ENCODE data around the gene PHLDB2.
A peak's percentile ranks its signal among the peaks of the same experiment; 100 is the strongest.

The PHLDB2 gene

GRCh38 chr3:111951032-111951431 lies 92.0 kb downstream of the PHLDB2 start:
- WGBS = no CpG with 5 or more reads among the region's 2 CpGs
- H3K4me3 ChIP-seq (ENCODE audit: insufficient read depth in 1 of 2, low read depth in 1 of 2, low read length in 2 of 2) = no peak overlapping the region
- peaks cover 21 to 83% of the 10 kb centered on the region in 2 experiments for H3K36me3 ChIP-seq (ENCODE audit: control insufficient read depth in 1 of 2, insufficient read depth in 2 of 2, low read depth in 1 of 2, low read length in 2 of 2)
- no peak overlapping the region for H2BK12ac ChIP-seq (ENCODE audit: low read length in 2 of 2)
- H3K23ac ChIP-seq (ENCODE audit: low read length in 2 of 2) = no peak overlapping the region
- no peak overlapping the region for H3K18ac ChIP-seq (ENCODE audit: low read depth in 1 of 2, low read length in 2 of 2)
- no peak overlapping the region for H3K14ac ChIP-seq (ENCODE audit: low read length in 2 of 2)
- no peak overlapping the region for H3K27ac ChIP-seq (ENCODE audit: low read length, poor library complexity, severe bottlenecking)
- H2BK5ac ChIP-seq (ENCODE audit: low read depth, low read length, poor library complexity, severe bottlenecking) = no peak overlapping the region
- no peaks in the 10 kb centered on the region for H3K27me3 ChIP-seq (ENCODE audit: control insufficient read depth in 1 of 2, insufficient read depth in 1 of 2, low read length in 2 of 2)
- no peak overlapping the region for H2AK5ac ChIP-seq (ENCODE audit: low read length, severe bottlenecking)
- no peak overlapping the region for H2AFZ ChIP-seq (ENCODE audit: low read depth, low read length)
- H2BK120ac ChIP-seq (ENCODE audit: low read depth, low read length) = no peak overlapping the region
- H3K79me1 ChIP-seq (replicated peaks; ENCODE audit: low read length, poor library complexity, severe bottlenecking) = peaks cover 10% of the 10 kb centered on the region
- H3K4me2 ChIP-seq (ENCODE audit: low read length, poor library complexity, severe bottlenecking) = no peak overlapping the region
- no peak overlapping the region for H2BK15ac ChIP-seq (ENCODE audit: low read depth, poor library complexity, severe bottlenecking)
- no peak overlapping the region for H4K8ac ChIP-seq (ENCODE audit: low read length)
- no peak overlapping the region for H3K9ac ChIP-seq (ENCODE audit: low read length)
- H3K4ac ChIP-seq (ENCODE audit: low read depth in 1 of 2, low read length in 2 of 2) = no peak overlapping the region
- no peaks in the 10 kb centered on the region for H3K9me3 ChIP-seq (ENCODE audit: control insufficient read depth, low read length)
- no peak overlapping the region for H4K91ac ChIP-seq (ENCODE audit: low read length)
- H3K4me1 ChIP-seq (ENCODE audit: control insufficient read depth, insufficient read depth, low read depth, low read length) = no peaks in the 10 kb centered on the region
- DNase-seq = no peak

- peaks cover 8% of the 10 kb centered on the region for H3K79me1 ChIP-seq (replicated peaks; ENCODE audit: low read length, poor library complexity, severe bottlenecking)
- no peak overlapping the region for H3K23ac ChIP-seq (ENCODE audit: low read length in 2 of 2)
- peaks cover 21 to 79% of the 10 kb centered on the region in 2 experiments for H3K36me3 ChIP-seq (ENCODE audit: control insufficient read depth in 1 of 2, insufficient read depth in 2 of 2, low read depth in 1 of 2, low read length in 2 of 2)
- no peak overlapping the region for H3K14ac ChIP-seq (ENCODE audit: low read length in 2 of 2)
- H2BK120ac ChIP-seq (ENCODE audit: low read depth, low read length) = no peak overlapping the region
- DNase-seq = no peak
- no peak overlapping the region for H2AFZ ChIP-seq (ENCODE audit: low read depth, low read length)
- no peak overlapping the region for H4K8ac ChIP-seq (ENCODE audit: low read length)
- no peak overlapping the region for H2AK5ac ChIP-seq (ENCODE audit: low read length, severe bottlenecking)
- H2BK5ac ChIP-seq (ENCODE audit: low read depth, low read length, poor library complexity, severe bottlenecking) = no peak overlapping the region
- H3K4me2 ChIP-seq (ENCODE audit: low read length, poor library complexity, severe bottlenecking) = no peak overlapping the region
- no peak overlapping the region for H3K4ac ChIP-seq (ENCODE audit: low read depth in 1 of 2, low read length in 2 of 2)
- H3K4me1 ChIP-seq (ENCODE audit: control insufficient read depth, insufficient read depth, low read depth, low read length) = no peaks in the 10 kb centered on the region
- WGBS = 90% methylated on average over 4 of the region's 5 CpGs
- no peaks in the 10 kb centered on the region for H3K27me3 ChIP-seq (ENCODE audit: control insufficient read depth in 1 of 2, insufficient read depth in 1 of 2, low read length in 2 of 2)
- no peak overlapping the region for H3K9ac ChIP-seq (ENCODE audit: low read length)
- no peak overlapping the region for H4K91ac ChIP-seq (ENCODE audit: low read length)
- no peak overlapping the region for H2BK15ac ChIP-seq (ENCODE audit: low read depth, poor library complexity, severe bottlenecking)
- H3K9me3 ChIP-seq (ENCODE audit: control insufficient read depth, low read length) = no peaks in the 10 kb centered on the region
- no peak overlapping the region for H3K4me3 ChIP-seq (ENCODE audit: insufficient read depth in 1 of 2, low read depth in 1 of 2, low read length in 2 of 2)
- H2BK12ac ChIP-seq (ENCODE audit: low read length in 2 of 2) = no peak overlapping the region
- no peak overlapping the region for H3K27ac ChIP-seq (ENCODE audit: low read length, poor library complexity, severe bottlenecking)
- no peak overlapping the region for H3K18ac ChIP-seq (ENCODE audit: low read depth in 1 of 2, low read length in 2 of 2)
Observed at GRCh38 chr3:111952086-111952485, 93.0 kb downstream of the PHLDB2 start.

DNA sequence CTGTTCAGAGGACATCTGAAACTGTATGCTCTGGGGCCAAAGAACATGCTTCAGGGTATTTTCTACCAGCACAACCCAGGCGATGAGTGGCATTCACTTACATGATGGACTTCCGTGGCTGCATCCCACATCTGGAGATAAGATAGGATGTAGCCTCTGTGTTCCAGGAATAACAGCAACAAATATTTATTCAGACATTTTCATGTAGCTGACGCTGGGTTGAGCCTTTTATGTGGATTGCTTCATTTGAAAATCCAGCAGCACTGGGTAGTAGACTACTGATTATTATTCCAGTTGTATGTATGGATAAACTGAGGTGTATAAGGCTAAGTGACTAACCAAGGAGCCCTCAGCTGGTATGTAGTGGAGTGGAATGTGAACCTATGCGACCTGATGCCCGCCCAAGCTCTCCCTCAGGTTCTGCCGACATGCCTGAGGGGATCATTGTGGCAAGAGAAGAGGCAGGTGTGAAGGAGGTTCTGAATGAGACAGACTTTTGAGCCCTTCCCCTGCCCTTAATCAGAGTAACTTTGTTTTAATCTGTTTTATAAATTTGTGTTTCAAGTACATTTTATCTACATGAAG lies 93.9 kb downstream of the PHLDB2 start:
- H2AK5ac ChIP-seq (ENCODE audit: low read length, severe bottlenecking) = no peak overlapping the region
- H3K18ac ChIP-seq (ENCODE audit: low read depth in 1 of 2, low read length in 2 of 2) = no peak overlapping the region
- no peak for DNase-seq
- H4K8ac ChIP-seq (ENCODE audit: low read length) = no peak overlapping the region
- no peak overlapping the region for H3K23ac ChIP-seq (ENCODE audit: low read length in 2 of 2)
- no peak overlapping the region for H2BK120ac ChIP-seq (ENCODE audit: low read depth, low read length)
- H3K4me1 ChIP-seq (ENCODE audit: control insufficient read depth, insufficient read depth, low read depth, low read length) = no peaks in the 10 kb centered on the region
- H3K9me3 ChIP-seq (ENCODE audit: control insufficient read depth, low read length) = no peaks in the 10 kb centered on the region
- peaks cover 21 to 78% of the 10 kb centered on the region in 2 experiments for H3K36me3 ChIP-seq (ENCODE audit: control insufficient read depth in 1 of 2, insufficient read depth in 2 of 2, low read depth in 1 of 2, low read length in 2 of 2)
- H3K14ac ChIP-seq (ENCODE audit: low read length in 2 of 2) = peak overlapping the region in 1 of 2 experiments; percentile 46
- H3K9ac ChIP-seq (ENCODE audit: low read length) = no peak overlapping the region
- H2BK12ac ChIP-seq (ENCODE audit: low read length in 2 of 2) = no peak overlapping the region
- H2BK5ac ChIP-seq (ENCODE audit: low read depth, low read length, poor library complexity, severe bottlenecking) = no peak overlapping the region
- no peak overlapping the region for H3K27ac ChIP-seq (ENCODE audit: low read length, poor library complexity, severe bottlenecking)
- no peak overlapping the region for H4K91ac ChIP-seq (ENCODE audit: low read length)
- H3K79me1 ChIP-seq (replicated peaks; ENCODE audit: low read length, poor library complexity, severe bottlenecking) = peaks cover 8% of the 10 kb centered on the region
- H3K4ac ChIP-seq (ENCODE audit: low read depth in 1 of 2, low read length in 2 of 2) = no peak overlapping the region
- H2AFZ ChIP-seq (ENCODE audit: low read depth, low read length) = no peak overlapping the region
- no peak overlapping the region for H2BK15ac ChIP-seq (ENCODE audit: low read depth, poor library complexity, severe bottlenecking)
- WGBS = 92% methylated on average over 6 of the region's 6 CpGs
- H3K27me3 ChIP-seq (ENCODE audit: control insufficient read depth in 1 of 2, insufficient read depth in 1 of 2, low read length in 2 of 2) = no peaks in the 10 kb centered on the region
- no peak overlapping the region for H3K4me2 ChIP-seq (ENCODE audit: low read length, poor library complexity, severe bottlenecking)
- no peak overlapping the region for H3K4me3 ChIP-seq (ENCODE audit: insufficient read depth in 1 of 2, low read depth in 1 of 2, low read length in 2 of 2)

DNA sequence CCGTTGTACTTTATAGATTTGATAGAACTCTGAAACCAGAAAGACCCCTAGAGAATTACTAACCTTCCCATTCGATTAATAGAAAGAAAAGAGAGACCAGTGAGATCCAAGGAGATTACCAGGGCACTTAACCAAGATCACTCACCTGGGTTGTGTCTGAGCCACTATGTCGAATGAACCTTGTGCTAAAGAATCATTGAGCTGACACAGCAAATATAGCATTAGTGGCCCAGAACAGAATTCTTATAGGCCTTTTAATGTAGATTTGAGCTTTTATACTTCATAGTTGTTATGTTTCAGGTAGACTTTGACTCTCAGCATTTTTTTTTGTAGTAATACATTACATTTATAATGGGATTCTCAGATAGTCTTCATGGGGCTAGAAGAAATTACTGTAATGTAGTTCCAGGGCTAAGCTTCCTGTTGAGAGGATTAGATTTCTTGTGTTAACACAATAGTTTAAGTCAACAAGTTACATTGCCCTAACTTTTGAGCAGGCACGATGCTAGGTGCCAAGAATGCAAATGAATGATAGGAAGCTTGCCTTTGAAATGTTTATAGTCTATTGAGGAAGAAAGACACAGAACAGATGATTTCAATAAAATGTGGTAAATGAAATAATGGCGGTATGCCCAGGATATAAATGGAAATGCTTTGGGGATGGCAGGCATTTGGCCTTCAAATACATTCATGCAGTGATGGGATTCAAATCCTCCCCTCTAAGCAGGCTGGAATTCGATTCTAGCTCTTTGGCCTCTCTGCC lies 95.3 kb downstream of the PHLDB2 start:
- H3K27ac ChIP-seq (ENCODE audit: low read length, poor library complexity, severe bottlenecking) = no peak overlapping the region
- 85% methylated on average over 5 of the region's 6 CpGs for WGBS

More for the DNA sequence above, 95.3 kb downstream of the PHLDB2 start:
- H3K79me1 ChIP-seq (replicated peaks; ENCODE audit: low read length, poor library complexity, severe bottlenecking) = peaks cover 7% of the 10 kb centered on the region
- no peak overlapping the region for H2AK5ac ChIP-seq (ENCODE audit: low read length, severe bottlenecking)
- no peaks in the 10 kb centered on the region for H3K27me3 ChIP-seq (ENCODE audit: control insufficient read depth in 1 of 2, insufficient read depth in 1 of 2, low read length in 2 of 2)
- no peak overlapping the region for H2BK12ac ChIP-seq (ENCODE audit: low read length in 2 of 2)
- no peak overlapping the region for H2BK120ac ChIP-seq (ENCODE audit: low read depth, low read length)
- no peak overlapping the region for H4K91ac ChIP-seq (ENCODE audit: low read length)
- peaks cover 17 to 77% of the 10 kb centered on the region in 2 experiments for H3K36me3 ChIP-seq (ENCODE audit: control insufficient read depth in 1 of 2, insufficient read depth in 2 of 2, low read depth in 1 of 2, low read length in 2 of 2)
- no peak overlapping the region for H3K14ac ChIP-seq (ENCODE audit: low read length in 2 of 2)
- no peak overlapping the region for H3K4me3 ChIP-seq (ENCODE audit: insufficient read depth in 1 of 2, low read depth in 1 of 2, low read length in 2 of 2)
- H3K4me1 ChIP-seq (ENCODE audit: control insufficient read depth, insufficient read depth, low read depth, low read length) = no peaks in the 10 kb centered on the region
- H2BK5ac ChIP-seq (ENCODE audit: low read depth, low read length, poor library complexity, severe bottlenecking) = no peak overlapping the region
- DNase-seq = no peak
- H2AFZ ChIP-seq (ENCODE audit: low read depth, low read length) = no peak overlapping the region
- no peaks in the 10 kb centered on the region for H3K9me3 ChIP-seq (ENCODE audit: control insufficient read depth, low read length)
- no peak overlapping the region for H3K4me2 ChIP-seq (ENCODE audit: low read length, poor library complexity, severe bottlenecking)
- no peak overlapping the region for H3K9ac ChIP-seq (ENCODE audit: low read length)
- no peak overlapping the region for H3K4ac ChIP-seq (ENCODE audit: low read depth in 1 of 2, low read length in 2 of 2)
- no peak overlapping the region for H3K23ac ChIP-seq (ENCODE audit: low read length in 2 of 2)
- no peak overlapping the region for H2BK15ac ChIP-seq (ENCODE audit: low read depth, poor library complexity, severe bottlenecking)
- no peak overlapping the region for H3K18ac ChIP-seq (ENCODE audit: low read depth in 1 of 2, low read length in 2 of 2)
- H4K8ac ChIP-seq (ENCODE audit: low read length) = no peak overlapping the region
